ENCODE results near the gene EAF2. TPM values are rescaled to one million over a fixed set of nuclear protein-coding genes. Genes with fewer than 3 reads are reported as not detected.

Gene EAF2
- 7.2 TPM for total RNA-seq

GRCh38 chr3:121834671-121835464 is at the start of gene EAF2, which contains the start of gene IQCB1:
Gene EAF2, plus strand, starts transcription at chr3:121835209. Its CDS starts 77 bp downstream, at chr3:121835286.
Gene IQCB1, minus strand, starts transcription at chr3:121835060. Its CDS starts 6,100 bp downstream, at chr3:121828960.

GRCh38 chr3:121894301-121894990 is 59.4 kb downstream of the EAF2 start, which contains the start of gene SLC15A2:
Gene SLC15A2, plus strand, starts transcription at chr3:121894401. Its CDS starts 76 bp downstream, at chr3:121894477.

Other genes starting within 250 kb of the EAF2 start
- not detected for gene FBXO40, start 241.8 kb upstream of the EAF2 start, total RNA-seq
- gene HCLS1, start 174.3 kb upstream of the EAF2 start, total RNA-seq: 2.2 TPM
- gene GOLGB1, start 85.5 kb upstream of the EAF2 start, total RNA-seq: 67.9 TPM
- gene IQCB1, start 149 bp upstream of the EAF2 start, total RNA-seq: 57.6 TPM
- 9.4 TPM for gene SLC15A2, start 59.2 kb downstream of the EAF2 start, total RNA-seq
- not detected for gene ILDR1, start 187.0 kb downstream of the EAF2 start, total RNA-seq
- gene CD86, start 220.2 kb downstream of the EAF2 start, total RNA-seq: 0.94 TPM

Measured in parietal lobe (tissue), 1 donor.